CD14-positive monocyte (primary cell): ENCODE data around the gene CNTNAP5. TPM values are rescaled to one million over a fixed set of nuclear protein-coding genes. Genes with fewer than 3 reads are reported as not detected.

Experiments
- DNase-seq, 3 donors: peaks; one replicate each; pipeline ENCODE4 v3.0.0-alpha.2; 2011 to 2022
- H2AFZ ChIP-seq: 2 replicates; pipeline ENCODE4 v1.6.0; 2012; ENCODE audit warnings: mild to moderate bottlenecking, low read depth, low read length, inconsistent platforms; ENCODE audit not compliant: insufficient read depth, poor library complexity, severe bottlenecking
- H3K27ac ChIP-seq, 2 donors: 1 replicate in 1 of 2; 2 replicates in 1 of 2; pipeline ENCODE4 v1.5.1; 2012 to 2013; ENCODE audit warnings: low read length in 2 of 2, control low read depth in 1 of 2, inconsistent platforms in 1 of 2, low read depth in 1 of 2, mild to moderate bottlenecking in 1 of 2
- H3K27me3 ChIP-seq, 2 donors: one replicate each; pipeline versions ENCODE4 v1.6.0 to v1.6.1; 2011 to 2013; ENCODE audit warnings: low read length in 2 of 2; ENCODE audit not compliant: control insufficient read depth in 2 of 2, insufficient read depth in 2 of 2
- H3K36me3 ChIP-seq, 2 donors: replicated peaks in 1 of 2; 1 replicate in 1 of 2; 2 replicates in 1 of 2; pipeline versions ENCODE4 v1.5.1 to v1.6.1; 2012 to 2013; ENCODE audit warnings: low read length in 2 of 2, control low read depth in 1 of 2, inconsistent platforms in 1 of 2, mild to moderate bottlenecking in 1 of 2; ENCODE audit not compliant: insufficient read depth in 2 of 2, control insufficient read depth in 1 of 2
- H3K4me1 ChIP-seq, 2 donors: 1 replicate in 1 of 2; 2 replicates in 1 of 2; pipeline versions ENCODE4 v1.5.1 to v1.6.1; 2012 to 2013; ENCODE audit warnings: low read length in 2 of 2, control low read depth in 1 of 2, inconsistent platforms in 1 of 2, mild to moderate bottlenecking in 1 of 2, moderate library complexity in 1 of 2; ENCODE audit not compliant: insufficient read depth in 2 of 2, control insufficient read depth in 1 of 2
- H3K4me2 ChIP-seq: replicated peaks from 2 replicates; pipeline ENCODE3; 2012; ENCODE audit warnings: low read length, moderate library complexity, mild to moderate bottlenecking; ENCODE audit not compliant: poor library complexity, severe bottlenecking; ENCODE audit errors: extremely low read depth
- H3K4me3 ChIP-seq, 3 experiments: fragments of 200-600 bp in 1 of 3; sonication (generic) in 1 of 3; replicated peaks in 1 of 3; 1 replicate in 2 of 3; 2 replicates in 1 of 3; pipeline ENCODE4 v1.5.1; 2011 to 2013; ENCODE audit warnings: low read length in 3 of 3, mild to moderate bottlenecking in 3 of 3, control low read depth in 2 of 3, low read depth in 2 of 3, inconsistent platforms in 1 of 3, moderate library complexity in 1 of 3
- H3K79me2 ChIP-seq: 2 replicates; pipeline ENCODE4 v1.6.0; 2012; ENCODE audit warnings: mild to moderate bottlenecking, control low read depth, inconsistent platforms, low read length, moderate library complexity; ENCODE audit not compliant: insufficient read depth
- H3K9ac ChIP-seq: 2 replicates; pipeline ENCODE4 v1.6.0; 2017; ENCODE audit warnings: low read length, mild to moderate bottlenecking; ENCODE audit not compliant: insufficient read depth, poor library complexity, severe bottlenecking
- H3K9me3 ChIP-seq, 2 donors: replicated peaks in 1 of 2; 1 replicate in 1 of 2; 2 replicates in 1 of 2; pipeline versions ENCODE4 v1.5.1 to v1.6.1; 2012 to 2013; ENCODE audit warnings: low read length in 2 of 2, control low read depth in 1 of 2; ENCODE audit not compliant: control insufficient read depth in 1 of 2, insufficient read depth in 1 of 2
- H4K20me1 ChIP-seq: 2 replicates; pipeline ENCODE4 v1.6.0; 2012; ENCODE audit warnings: mild to moderate bottlenecking, low read length, control low read depth, moderate library complexity; ENCODE audit not compliant: insufficient read depth
- H3K27ac Mint-ChIP-seq, 7 donors: one replicate each; pipeline ENCODE4 v1.8.0; 2020; ENCODE audit warnings: mild to moderate bottlenecking in 7 of 7, mixed read lengths in 7 of 7, moderate library complexity in 6 of 7, inconsistent platforms in 2 of 7
- H3K27me3 Mint-ChIP-seq, 3 donors: one replicate each; pipeline ENCODE4 v1.8.0; 2021 to 2022; ENCODE audit warnings: low read depth in 3 of 3, mild to moderate bottlenecking in 3 of 3, mixed read lengths in 3 of 3, moderate library complexity in 3 of 3, inconsistent platforms in 1 of 3
- H3K36me3 Mint-ChIP-seq, 2 donors: one replicate each; pipeline ENCODE4 v1.8.0; 2020; ENCODE audit warnings: mixed read lengths in 2 of 2, inconsistent platforms in 1 of 2, mild to moderate bottlenecking in 1 of 2
- H3K4me1 Mint-ChIP-seq: one replicate; pipeline ENCODE4 v1.8.0; 2020; ENCODE audit warnings: mild to moderate bottlenecking, mixed read lengths
- H3K4me3 Mint-ChIP-seq, 2 donors: one replicate each; pipeline ENCODE4 v1.8.0; 2020; ENCODE audit warnings: mild to moderate bottlenecking in 2 of 2, mixed read lengths in 2 of 2, moderate library complexity in 1 of 2
- H3K9me3 Mint-ChIP-seq, 7 donors: one replicate each; pipeline ENCODE4 v1.8.0; 2020 to 2022; ENCODE audit warnings: mixed read lengths in 7 of 7, mild to moderate bottlenecking in 6 of 7, moderate library complexity in 6 of 7, inconsistent platforms in 2 of 7
- WGBS: methylation state at CpG from one replicate; pipeline ENCODE4 v1.1.5; 2013; ENCODE audit warnings: missing lambda C conversion rate; ENCODE audit not compliant: insufficient coverage; 5-methylcytosine and 5-hydroxymethylcytosine counted together
- intact Hi-C, 2 donors: fragments of 100-400 bp; cut with micrococcal nuclease; formaldehyde crosslinking; loops; one replicate each; pipeline versions ENCODE4 v1.15.0 to v1.15.1; 2023
- polyA plus RNA-seq, 3 donors: library from polyadenylated mRNA; depleted of rRNA in 1 of 3; unstranded in 2 of 3; stranded (reverse) in 1 of 3; fragments of 300-500 nt in 2 of 3; fragments of >200 nt in 1 of 3; fragmentation: Illumina TruSeq in 2 of 3; gene quantifications; 1 replicate in 2 of 3; 2 replicates in 1 of 3; pipeline ENCODE4 v1.2.3, GENCODE V29; 2012 to 2021
- TF ChIP-seq, protein P1 (sequence below): fragments of 200-600 bp; IDR thresholded peaks from one replicate; pipeline ENCODE4 v1.8.0; 2022; ENCODE audit warnings: antibody characterized with exemption, mild to moderate bottlenecking

CNTNAP5 gene
- polyA plus RNA-seq, 3 donors = not detected

DNA sequence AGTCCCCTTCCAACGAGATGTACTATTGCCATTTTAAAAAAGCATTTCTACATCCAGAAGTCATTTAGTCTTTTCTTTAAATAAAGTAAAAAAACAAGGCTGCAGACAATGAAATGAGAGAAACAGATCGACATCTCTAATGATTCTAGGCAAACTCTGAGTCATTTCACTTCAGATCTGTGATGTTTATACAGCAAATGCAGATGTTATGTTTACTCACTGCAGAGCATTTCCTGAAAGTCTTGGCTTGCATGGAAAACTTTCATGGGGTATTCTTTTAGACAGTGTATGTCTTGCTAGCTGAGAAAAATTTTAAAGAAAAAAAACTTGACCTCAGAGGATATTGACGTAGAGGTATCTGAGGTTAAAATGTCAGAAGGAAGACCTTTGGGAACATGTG lies 797.4 kb downstream of the CNTNAP5 start:
- no peaks in the 10 kb centered on the region for H4K20me1 ChIP-seq
- no peak for DNase-seq
- no peaks in the 10 kb centered on the region for H3K27me3 ChIP-seq
- H3K36me3 ChIP-seq = no peaks in the 10 kb centered on the region
- intact Hi-C loops = no loop called here
- Mint-ChIP-seq H3K4me1 (no peaks in the 10 kb centered on the region), H3K9me3 (peaks cover 1 to 10% (median 3%) of the 10 kb centered on the region in 7 donors), H3K36me3 (no peaks in the 10 kb centered on the region), H3K27me3 (peaks cover 0 to 3% (median 2%) of the 10 kb centered on the region in 3 donors), H3K4me3 (no peak overlapping the region), H3K27ac (no peak overlapping the region)
- H3K27ac ChIP-seq = no peak overlapping the region
- H3K79me2 ChIP-seq = no peaks in the 10 kb centered on the region
- no peak overlapping the region for H3K9ac ChIP-seq
- TF ChIP-seq, protein P1, sequence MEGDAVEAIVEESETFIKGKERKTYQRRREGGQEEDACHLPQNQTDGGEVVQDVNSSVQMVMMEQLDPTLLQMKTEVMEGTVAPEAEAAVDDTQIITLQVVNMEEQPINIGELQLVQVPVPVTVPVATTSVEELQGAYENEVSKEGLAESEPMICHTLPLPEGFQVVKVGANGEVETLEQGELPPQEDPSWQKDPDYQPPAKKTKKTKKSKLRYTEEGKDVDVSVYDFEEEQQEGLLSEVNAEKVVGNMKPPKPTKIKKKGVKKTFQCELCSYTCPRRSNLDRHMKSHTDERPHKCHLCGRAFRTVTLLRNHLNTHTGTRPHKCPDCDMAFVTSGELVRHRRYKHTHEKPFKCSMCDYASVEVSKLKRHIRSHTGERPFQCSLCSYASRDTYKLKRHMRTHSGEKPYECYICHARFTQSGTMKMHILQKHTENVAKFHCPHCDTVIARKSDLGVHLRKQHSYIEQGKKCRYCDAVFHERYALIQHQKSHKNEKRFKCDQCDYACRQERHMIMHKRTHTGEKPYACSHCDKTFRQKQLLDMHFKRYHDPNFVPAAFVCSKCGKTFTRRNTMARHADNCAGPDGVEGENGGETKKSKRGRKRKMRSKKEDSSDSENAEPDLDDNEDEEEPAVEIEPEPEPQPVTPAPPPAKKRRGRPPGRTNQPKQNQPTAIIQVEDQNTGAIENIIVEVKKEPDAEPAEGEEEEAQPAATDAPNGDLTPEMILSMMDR = no peak
- no peak overlapping the region for H2AFZ ChIP-seq
- H3K9me3 ChIP-seq = peaks cover 9 to 10% of the 10 kb centered on the region in 2 donors
- no peak overlapping the region for H3K4me3 ChIP-seq
- 100% methylated on average over 1 of the region's 3 CpGs for WGBS
- H3K4me2 ChIP-seq = no peak overlapping the region
- H3K4me1 ChIP-seq = no peaks in the 10 kb centered on the region

DNA sequence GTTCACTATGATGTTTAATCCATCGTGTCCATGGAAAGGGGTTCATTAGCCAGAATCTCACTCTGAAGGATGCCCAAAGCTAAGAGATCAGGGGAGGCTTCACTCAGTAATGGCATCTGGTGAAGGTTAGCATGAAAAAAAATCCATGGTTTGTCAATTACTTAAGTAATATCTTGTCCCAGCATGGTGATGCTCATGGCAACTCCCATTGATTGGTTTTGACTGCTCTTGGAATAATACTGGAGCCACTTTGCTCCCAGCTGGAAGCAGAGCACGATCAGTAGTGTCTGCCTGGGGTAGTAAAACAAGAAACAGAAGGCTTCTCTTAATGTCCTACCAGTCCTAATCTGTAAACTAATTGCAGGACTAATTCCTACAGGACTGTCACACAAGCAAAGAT lies 799.4 kb downstream of the CNTNAP5 start:
- TF ChIP-seq, protein P1 = no peak
- Histone ChIP-seq H3K27ac (no peak overlapping the region), H3K27me3 (no peaks in the 10 kb centered on the region), H3K4me2 (no peak overlapping the region), H3K4me1 (no peaks in the 10 kb centered on the region), H3K9ac (no peak overlapping the region), H3K36me3 (no peaks in the 10 kb centered on the region), H4K20me1 (no peaks in the 10 kb centered on the region), H3K9me3 (peaks cover 9 to 16% of the 10 kb centered on the region in 2 donors), H2AFZ (no peak overlapping the region), H3K4me3 (no peak overlapping the region), H3K79me2 (no peaks in the 10 kb centered on the region)
- no peak overlapping the region for H3K27ac Mint-ChIP-seq
- no peaks in the 10 kb centered on the region for H3K36me3 Mint-ChIP-seq
- H3K4me1 Mint-ChIP-seq = no peaks in the 10 kb centered on the region
- peaks cover 0 to 1% (median 0%) of the 10 kb centered on the region in 3 donors for H3K27me3 Mint-ChIP-seq
- 100% methylated on average over 1 of the region's 2 CpGs for WGBS
- H3K9me3 Mint-ChIP-seq = peaks cover 0 to 16% (median 3%) of the 10 kb centered on the region in 7 donors
- no peak for DNase-seq
- no peak overlapping the region for H3K4me3 Mint-ChIP-seq
- intact Hi-C loops = no loop called here
